ENCODE measurements around the gene SH3RF2.

Gene SH3RF2

GRCh38 chr5:145983446-145983845, 47.1 kb downstream of the SH3RF2 start:
- Histone ChIP-seq H3K4me3 (no peak overlapping the region), H3K36me3 (no peaks in the 10 kb centered on the region), H3K27me3 (no peaks in the 10 kb centered on the region), H3K27ac (no peak overlapping the region), H3K9me3 (no peaks in the 10 kb centered on the region), H3K4me1 (peaks cover 0 to 5% (median 0%) of the 10 kb centered on the region in 4 donors)
- intact Hi-C loops (cut with DNase I; ENCODE audit: low total_unique reads) = no loop called here
- TF ChIP-seq CTCF (IDR thresholded peaks at IDR 0.05) = no peak
- DNase-seq = no peak

GRCh38 chr5:145984072-145984471, 47.7 kb downstream of the SH3RF2 start:
- H3K27me3 ChIP-seq = no peaks in the 10 kb centered on the region
- no peak for DNase-seq
- H3K4me1 ChIP-seq = no peaks in the 10 kb centered on the region
- no peak overlapping the region for H3K27ac ChIP-seq
- no peak for TF ChIP-seq CTCF (IDR thresholded peaks at IDR 0.05)
- intact Hi-C loops (cut with DNase I; ENCODE audit: low total_unique reads) = no loop called here
- no peaks in the 10 kb centered on the region for H3K9me3 ChIP-seq
- no peak overlapping the region for H3K4me3 ChIP-seq
- no peaks in the 10 kb centered on the region for H3K36me3 ChIP-seq

GRCh38 chr5:145987856-145988255, 51.5 kb downstream of the SH3RF2 start:
- no peak overlapping the region for H3K4me3 ChIP-seq
- no peaks in the 10 kb centered on the region for H3K4me1 ChIP-seq
- no peaks in the 10 kb centered on the region for H3K36me3 ChIP-seq
- no peak for TF ChIP-seq CTCF (IDR thresholded peaks at IDR 0.05)
- H3K27me3 ChIP-seq = no peaks in the 10 kb centered on the region
- intact Hi-C loops (cut with DNase I; ENCODE audit: low total_unique reads) = no loop called here
- H3K9me3 ChIP-seq = no peaks in the 10 kb centered on the region
- no peak overlapping the region for H3K27ac ChIP-seq
- no peak for DNase-seq

GRCh38 chr5:145988993-145989392, 52.6 kb downstream of the SH3RF2 start:
- DNase-seq = no peak
- Histone ChIP-seq H3K27me3 (no peaks in the 10 kb centered on the region), H3K4me3 (no peak overlapping the region), H3K4me1 (no peaks in the 10 kb centered on the region), H3K27ac (no peak overlapping the region), H3K9me3 (peaks cover 0 to 7% (median 5%) of the 10 kb centered on the region in 3 donors), H3K36me3 (no peaks in the 10 kb centered on the region)
- TF ChIP-seq CTCF (IDR thresholded peaks at IDR 0.05) = no peak
- intact Hi-C loops (cut with DNase I; ENCODE audit: low total_unique reads) = no loop called here

- Histone ChIP-seq H3K4me1 (no peaks in the 10 kb centered on the region), H3K4me3 (no peak overlapping the region), H3K27me3 (no peaks in the 10 kb centered on the region), H3K36me3 (no peaks in the 10 kb centered on the region), H3K9me3 (peaks cover 0 to 7% (median 5%) of the 10 kb centered on the region in 3 donors), H3K27ac (no peak overlapping the region)
- no peak for DNase-seq
- no peak for TF ChIP-seq CTCF (IDR thresholded peaks at IDR 0.05)
- intact Hi-C loops (cut with DNase I; ENCODE audit: low total_unique reads) = no loop called here
Observed at GRCh38 chr5:145989428-145989827, 53.0 kb downstream of the SH3RF2 start.

GRCh38 chr5:145990170-145990569, 53.8 kb downstream of the SH3RF2 start:
- Histone ChIP-seq H3K4me1 (no peaks in the 10 kb centered on the region), H3K27me3 (no peaks in the 10 kb centered on the region), H3K27ac (no peak overlapping the region), H3K4me3 (no peak overlapping the region), H3K9me3 (peaks cover 0 to 7% (median 5%) of the 10 kb centered on the region in 3 donors), H3K36me3 (no peaks in the 10 kb centered on the region)
- no peak for TF ChIP-seq CTCF (IDR thresholded peaks at IDR 0.05)
- intact Hi-C loops (cut with DNase I; ENCODE audit: low total_unique reads) = no loop called here
- DNase-seq = no peak
